ENCODE measurements around the gene PLA1A.

DNA sequence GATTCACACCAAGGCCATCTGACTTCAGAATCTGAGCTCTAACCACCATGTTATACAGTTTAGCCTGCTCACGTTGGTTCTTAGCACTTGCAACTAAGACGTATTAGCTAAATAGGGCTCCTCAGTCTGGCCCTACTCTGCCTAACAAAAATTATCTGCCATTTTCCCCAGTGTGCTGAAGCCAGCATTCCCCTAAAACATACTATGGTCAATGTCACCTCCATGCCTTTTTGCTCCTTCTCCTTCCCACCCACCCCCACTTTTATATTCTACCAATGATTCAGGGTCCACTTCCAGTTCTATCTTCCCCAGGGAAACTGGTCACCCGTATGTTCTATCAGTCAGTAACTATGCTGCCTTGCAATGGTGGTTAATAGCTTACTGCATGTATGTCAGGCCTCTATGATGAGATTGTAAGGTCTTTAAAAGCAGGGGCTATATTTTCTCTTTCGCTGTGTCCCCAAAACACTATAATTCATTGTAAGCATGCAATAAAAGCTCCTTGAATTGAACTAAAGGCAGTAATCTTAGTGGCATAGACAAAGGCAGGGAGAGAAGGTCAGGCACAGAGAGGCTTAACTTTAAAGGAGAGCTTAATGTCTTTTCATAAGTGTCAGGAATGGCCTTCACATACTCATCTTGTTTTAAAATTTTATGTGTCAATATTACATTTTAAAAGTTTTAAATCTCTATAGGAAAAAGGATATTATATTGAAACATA is 39.4 kb downstream of the PLA1A start:
- TF ChIP-seq CTCF (IDR thresholded peaks at IDR 0.05) (no peak), POLR2A (IDR thresholded peaks at IDR 0.05) (no peak)
